Kidney epithelial cell (primary cell): Measurements from ENCODE around the gene SETD2. TPM values are rescaled to one million over a fixed set of nuclear protein-coding genes. Genes with fewer than 3 reads are reported as not detected.

Experiments used
- DNase-seq: peaks from one replicate; pipeline ENCODE4 v3.0.0-alpha.2; 2010; ENCODE audit warnings: low read depth
- H3K27me3 ChIP-seq: 2 replicates; pipeline ENCODE4 v1.6.0; 2011; ENCODE audit warnings: low read length; ENCODE audit not compliant: control insufficient read depth, insufficient read depth
- H3K36me3 ChIP-seq: 2 replicates; pipeline ENCODE4 v1.5.1; 2011; ENCODE audit warnings: low read length; ENCODE audit not compliant: control insufficient read depth, insufficient read depth
- H3K4me3 ChIP-seq: 2 replicates; pipeline ENCODE4 v1.5.1; 2011; ENCODE audit warnings: low read depth, mild to moderate bottlenecking, control low read depth, low read length
- CTCF ChIP-seq: IDR thresholded peaks from 2 replicates; pipeline ENCODE4 v1.5.1; 2011; ENCODE audit warnings: mild to moderate bottlenecking, moderate library complexity, low read length, control low read depth, inconsistent platforms; ENCODE audit not compliant: insufficient read depth, poor library complexity, severe bottlenecking
- total RNA-seq: library from RNA; depleted of rRNA; stranded (reverse); fragments of >200 nt; gene quantifications from 2 replicates; pipeline ENCODE4 v1.2.3, GENCODE V29; 2015

The SETD2 gene
- total RNA-seq, 1 donor from 2014 or later = 31.1 TPM

- DNase-seq = peak; percentile 34
- Histone ChIP-seq H3K27me3 (no peaks in the 10 kb centered on the region), H3K4me3 (no peak overlapping the region), H3K36me3 (no peaks in the 10 kb centered on the region)
- no peak for TF ChIP-seq CTCF
Observed at GRCh38 chr3:47096959-47097358, 67.0 kb downstream of the SETD2 start.

GRCh38 chr3:47092090-47092489, 71.8 kb downstream of the SETD2 start:
- Histone ChIP-seq H3K4me3 (no peak overlapping the region), H3K36me3 (no peaks in the 10 kb centered on the region), H3K27me3 (no peaks in the 10 kb centered on the region)
- TF ChIP-seq CTCF = no peak
- no peak for DNase-seq

GRCh38 chr3:47089630-47090029, 74.3 kb downstream of the SETD2 start:
- no peaks in the 10 kb centered on the region for H3K36me3 ChIP-seq
- no peaks in the 10 kb centered on the region for H3K27me3 ChIP-seq
- TF ChIP-seq CTCF = no peak
- no peak overlapping the region for H3K4me3 ChIP-seq
- no peak for DNase-seq

GRCh38 chr3:47086071-47086470, 77.8 kb downstream of the SETD2 start:
- Histone ChIP-seq H3K4me3 (no peak overlapping the region), H3K27me3 (no peaks in the 10 kb centered on the region), H3K36me3 (peaks cover 3% of the 10 kb centered on the region)
- TF ChIP-seq CTCF = no peak
- no peak for DNase-seq

- no peak for TF ChIP-seq CTCF
- no peak for DNase-seq
- Histone ChIP-seq H3K36me3 (peaks cover 3% of the 10 kb centered on the region), H3K27me3 (no peaks in the 10 kb centered on the region), H3K4me3 (no peak overlapping the region)
Observed at GRCh38 chr3:47083786-47084185, 80.1 kb downstream of the SETD2 start.

GRCh38 chr3:47082519-47082918, 81.4 kb downstream of the SETD2 start:
- H3K36me3 ChIP-seq = peaks cover 3% of the 10 kb centered on the region
- TF ChIP-seq CTCF = no peak
- H3K4me3 ChIP-seq = no peak overlapping the region
- H3K27me3 ChIP-seq = no peaks in the 10 kb centered on the region
- no peak for DNase-seq
